ENCODE measurements around the gene NTPCR.

The NTPCR gene

GRCh38 chr1:233010146-233010545 is 59.7 kb downstream of the NTPCR start:
- DNase-seq (ENCODE audit: low spot score), result no peak

GRCh38 chr1:233012021-233012420 is 61.6 kb downstream of the NTPCR start:
- no peak for DNase-seq (ENCODE audit: low spot score)

- no peak for DNase-seq (ENCODE audit: low spot score)
Measured at GRCh38 chr1:233015965-233016364, 65.6 kb downstream of the NTPCR start.

- no peak for DNase-seq (ENCODE audit: low spot score)
Measured at GRCh38 chr1:233016798-233017197, 66.4 kb downstream of the NTPCR start.

- DNase-seq (ENCODE audit: low spot score), result no peak
Measured at GRCh38 chr1:233019083-233019482, 68.7 kb downstream of the NTPCR start.

- no peak for DNase-seq (ENCODE audit: low spot score)
Measured at GRCh38 chr1:233019778-233020325, 69.4 kb downstream of the NTPCR start.

GRCh38 chr1:233020426-233020825 is 70.0 kb downstream of the NTPCR start:
- DNase-seq (ENCODE audit: low spot score), result peak; percentile 59

GRCh38 chr1:233022246-233022645 is 71.8 kb downstream of the NTPCR start:
- DNase-seq (ENCODE audit: low spot score), result no peak

- DNase-seq (ENCODE audit: low spot score), result no peak
Measured at GRCh38 chr1:233024199-233024598, 73.8 kb downstream of the NTPCR start.

- DNase-seq (ENCODE audit: low spot score), result peak; percentile 70
Measured at GRCh38 chr1:233025157-233025556, 74.7 kb downstream of the NTPCR start.

- no peak for DNase-seq (ENCODE audit: low spot score)
Measured at GRCh38 chr1:233025567-233025966, 75.2 kb downstream of the NTPCR start.

- DNase-seq (ENCODE audit: low spot score), result no peak
Measured at GRCh38 chr1:233027046-233027445, 76.6 kb downstream of the NTPCR start.

- DNase-seq (ENCODE audit: low spot score), result no peak
Measured at GRCh38 chr1:233031521-233031920, 81.1 kb downstream of the NTPCR start.

- no peak for DNase-seq (ENCODE audit: low spot score)
Measured at GRCh38 chr1:233032916-233033315, 82.5 kb downstream of the NTPCR start.

- no peak for DNase-seq (ENCODE audit: low spot score)
Measured at GRCh38 chr1:233033361-233033760, 83.0 kb downstream of the NTPCR start.

Data from ecto neural progenitor cell (in vitro differentiated cells).